Measurements from ENCODE around the gene CFAP141. TPM values are rescaled to one million over a fixed set of nuclear protein-coding genes. Genes with fewer than 3 reads are reported as not detected.
A peak's percentile ranks its signal among the peaks of the same experiment; 100 is the strongest.
"Not testable (repeated sequence)": the region's sequence is repeated elsewhere in the genome, so short reads cannot be mapped to it uniquely, and the experiment has no call there.

The CFAP141 gene
- total RNA-seq: not detected

DNA sequence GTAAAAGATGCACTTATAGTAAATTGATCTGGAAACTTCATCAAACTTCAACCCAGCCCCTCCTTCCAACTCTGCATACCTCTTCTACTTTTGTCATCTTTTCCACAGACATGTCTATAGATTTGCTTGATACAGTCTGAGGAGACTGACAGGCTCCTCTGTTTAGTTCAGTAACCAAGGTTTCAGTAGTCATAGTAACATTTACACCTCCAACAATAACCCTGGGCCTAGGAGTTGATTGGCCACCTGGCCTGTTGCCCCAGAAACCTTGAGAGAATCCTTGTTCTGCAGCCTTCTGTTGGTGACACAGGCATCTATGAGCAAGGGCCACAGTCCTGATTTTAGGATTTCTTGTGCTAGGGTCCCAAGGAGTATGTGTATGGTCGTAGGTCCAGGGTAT is at the start of gene CFAP141:
Gene CFAP141 (minus strand): TSS at position 138 of the 400 bp plus-strand sequence. CDS start 26 bp downstream, at position 112.
- Mint-ChIP-seq H3K4me3 (no peak within 1 kb of the TSS), H3K9me3 (no peaks in the 10 kb centered on the region), H3K4me1 (ENCODE audit: low read depth) (peaks cover 52% of the 10 kb centered on the region), H3K27ac (peak within 1 kb of the TSS; percentile 75), H3K27me3 (ENCODE audit: low read depth) (no peaks in the 10 kb centered on the region), H3K36me3 (ENCODE audit: insufficient read depth in 2 of 2) (peaks cover 4 to 31% of the 10 kb centered on the region in 2 donors)
- ATAC-seq (replicated peaks in 1 of 2) (peak; percentile 87 to 92), DNase-seq (peak in 1 of 2 donors; percentile 22)

DNA sequence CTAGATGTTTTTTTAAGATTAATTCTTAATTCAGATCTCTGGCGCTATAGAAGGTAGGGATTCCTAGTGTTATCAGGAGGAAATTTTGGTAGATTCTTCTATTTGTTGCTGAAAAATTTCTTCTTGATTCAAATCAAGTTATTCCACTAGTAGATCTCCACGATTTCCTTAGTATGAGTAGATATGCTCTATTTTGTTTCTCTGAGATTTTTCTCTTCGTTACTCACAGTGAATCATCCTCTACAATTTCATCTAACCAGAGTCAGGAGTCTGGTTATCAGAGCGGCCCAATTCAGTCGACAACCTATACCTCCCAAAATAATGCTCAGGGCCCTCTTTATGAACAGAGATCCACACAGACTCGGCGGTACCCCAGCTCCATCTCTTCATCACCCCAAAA is 47.5 kb upstream of the CFAP141 start:
- H3K4me1 Mint-ChIP-seq (ENCODE audit: low read depth): no peaks in the 10 kb centered on the region
- ATAC-seq (replicated peaks in 1 of 2) (no peak), DNase-seq (no peak)
- H3K27ac Mint-ChIP-seq: peak overlapping the region; percentile 25
- peaks cover 16 to 43% of the 10 kb centered on the region in 2 donors for H3K36me3 Mint-ChIP-seq (ENCODE audit: insufficient read depth in 2 of 2)
- H3K27me3 Mint-ChIP-seq (ENCODE audit: low read depth): no peaks in the 10 kb centered on the region
- no peaks in the 10 kb centered on the region for H3K9me3 Mint-ChIP-seq
- H3K4me3 Mint-ChIP-seq: no peak overlapping the region

DNA sequence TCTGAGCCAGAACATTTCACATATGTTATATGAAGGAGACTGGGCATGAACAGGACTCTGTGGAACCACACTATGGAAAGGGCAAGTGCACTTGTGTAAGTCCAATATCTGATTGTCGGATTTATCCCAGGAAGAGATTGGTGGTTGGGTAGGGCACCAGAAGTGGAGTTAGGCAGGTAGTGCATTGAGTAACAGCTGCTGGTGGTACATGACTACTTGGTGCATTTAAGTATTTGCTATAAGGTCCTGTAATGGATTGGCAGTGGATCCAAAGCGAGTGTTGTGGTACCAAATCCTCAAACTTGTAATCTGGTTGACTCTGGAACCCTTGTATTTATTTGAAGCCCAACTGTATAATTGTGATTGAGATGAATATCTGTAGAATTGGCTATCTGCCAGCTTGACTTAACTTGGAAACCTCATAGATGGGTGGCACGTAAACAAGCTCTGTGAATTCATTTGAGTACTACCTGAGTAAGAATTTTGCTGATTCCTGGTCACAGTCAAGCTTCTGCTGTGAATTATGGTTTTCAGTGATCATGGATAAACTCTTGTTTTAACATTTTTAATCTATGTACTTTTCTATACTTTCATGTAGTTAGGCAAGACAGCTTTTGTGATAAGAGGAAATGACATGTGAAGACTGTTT is 35.7 kb upstream of the CFAP141 start:
- H3K9me3 Mint-ChIP-seq: no peaks in the 10 kb centered on the region
- H3K4me1 Mint-ChIP-seq (ENCODE audit: low read depth): peaks cover 49% of the 10 kb centered on the region
- peak overlapping the region in 1 of 2 donors; percentile 63 for H3K4me3 Mint-ChIP-seq
- peak overlapping the region; percentile 98 for H3K27ac Mint-ChIP-seq
- H3K27me3 Mint-ChIP-seq (ENCODE audit: low read depth): no peaks in the 10 kb centered on the region
- ATAC-seq (replicated peaks in 1 of 2): peak; percentile 53 to 80
- DNase-seq: no peak
- H3K36me3 Mint-ChIP-seq (ENCODE audit: insufficient read depth in 2 of 2): peaks cover 16 to 69% of the 10 kb centered on the region in 2 donors

- Mint-ChIP-seq H3K9me3 (no peaks in the 10 kb centered on the region), H3K4me3 (peak overlapping the region in 1 of 2 donors; percentile 49), H3K36me3 (ENCODE audit: insufficient read depth in 2 of 2) (peaks cover 21 to 66% of the 10 kb centered on the region in 2 donors), H3K27me3 (ENCODE audit: low read depth) (no peaks in the 10 kb centered on the region), H3K27ac (peak overlapping the region; percentile 62), H3K4me1 (ENCODE audit: low read depth) (peaks cover 49% of the 10 kb centered on the region)
- peak; percentile 34 to 77 for ATAC-seq (replicated peaks in 1 of 2)
- DNase-seq: no peak
Measured at GRCh38 chr1:154240294-154240833, 34.2 kb upstream of the CFAP141 start.

DNA sequence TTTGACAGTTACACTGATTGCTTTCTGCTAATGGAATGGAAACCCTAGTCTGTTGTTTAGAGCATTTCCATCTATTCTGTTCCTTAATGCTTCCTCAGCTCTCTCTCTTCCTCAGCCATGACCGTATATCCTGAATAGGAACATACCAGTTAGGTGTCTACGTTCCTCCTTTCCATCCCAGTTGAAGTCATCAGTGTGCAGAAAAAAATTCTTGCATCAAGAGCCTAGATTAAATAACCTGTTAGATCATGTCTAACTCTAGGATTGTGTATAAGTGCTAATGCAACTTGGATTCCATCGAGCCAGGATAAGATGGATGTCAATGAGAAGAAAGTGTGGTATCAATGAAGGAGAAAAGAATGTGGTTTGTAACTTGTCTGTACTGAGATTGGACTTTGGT is 33.4 kb upstream of the CFAP141 start:
- Mint-ChIP-seq H3K4me3 (no peak overlapping the region), H3K27ac (peak overlapping the region; percentile 81), H3K36me3 (ENCODE audit: insufficient read depth in 2 of 2) (peaks cover 21 to 64% of the 10 kb centered on the region in 2 donors), H3K4me1 (ENCODE audit: low read depth) (peaks cover 49% of the 10 kb centered on the region), H3K27me3 (ENCODE audit: low read depth) (no peaks in the 10 kb centered on the region), H3K9me3 (no peaks in the 10 kb centered on the region)
- no peak for ATAC-seq (replicated peaks in 1 of 2)
- DNase-seq: no peak

GRCh38 chr1:154237880-154238506 is 31.9 kb upstream of the CFAP141 start:
- ATAC-seq (replicated peaks in 1 of 2): no peak
- Mint-ChIP-seq H3K9me3 (no peaks in the 10 kb centered on the region), H3K36me3 (ENCODE audit: insufficient read depth in 2 of 2) (peaks cover 17 to 57% of the 10 kb centered on the region in 2 donors), H3K27me3 (ENCODE audit: low read depth) (no peaks in the 10 kb centered on the region), H3K27ac (peak overlapping the region; percentile 71), H3K4me1 (ENCODE audit: low read depth) (peaks cover 39% of the 10 kb centered on the region), H3K4me3 (no peak overlapping the region)
- no peak for DNase-seq

- Mint-ChIP-seq H3K4me3 (no peak overlapping the region), H3K4me1 (ENCODE audit: low read depth) (peaks cover 33% of the 10 kb centered on the region), H3K9me3 (no peaks in the 10 kb centered on the region), H3K36me3 (ENCODE audit: insufficient read depth in 2 of 2) (peaks cover 16 to 52% of the 10 kb centered on the region in 2 donors), H3K27ac (peak overlapping the region; percentile 71), H3K27me3 (ENCODE audit: low read depth) (no peaks in the 10 kb centered on the region)
- DNase-seq (no peak), ATAC-seq (replicated peaks in 1 of 2) (no peak)
Measured at GRCh38 chr1:154237435-154237834, 31.3 kb upstream of the CFAP141 start.

GRCh38 chr1:154236855-154237254 is 30.7 kb upstream of the CFAP141 start:
- Mint-ChIP-seq H3K4me1 (ENCODE audit: low read depth) (peaks cover 27% of the 10 kb centered on the region), H3K27ac (peak overlapping the region; percentile 56), H3K27me3 (ENCODE audit: low read depth) (no peaks in the 10 kb centered on the region), H3K4me3 (no peak overlapping the region), H3K9me3 (no peaks in the 10 kb centered on the region), H3K36me3 (ENCODE audit: insufficient read depth in 2 of 2) (peaks cover 16 to 52% of the 10 kb centered on the region in 2 donors)
- ATAC-seq (replicated peaks in 1 of 2) (no peak), DNase-seq (no peak)

- H3K27ac Mint-ChIP-seq; H3K27me3 Mint-ChIP-seq (ENCODE audit: low read depth); DNase-seq; H3K4me3 Mint-ChIP-seq; H3K4me1 Mint-ChIP-seq (ENCODE audit: low read depth); H3K9me3 Mint-ChIP-seq; ATAC-seq (replicated peaks in 1 of 2): not testable (repeated sequence)
- peaks cover 10 to 57% of the 10 kb centered on the region in 2 donors for H3K36me3 Mint-ChIP-seq (ENCODE audit: insufficient read depth in 2 of 2)
Measured at GRCh38 chr1:154233127-154233526, 27.0 kb upstream of the CFAP141 start.

GRCh38 chr1:154231112-154231511 is 25.0 kb upstream of the CFAP141 start:
- not testable (repeated sequence) for H3K27ac Mint-ChIP-seq; H3K9me3 Mint-ChIP-seq; H3K4me3 Mint-ChIP-seq; H3K27me3 Mint-ChIP-seq (ENCODE audit: low read depth); DNase-seq; ATAC-seq (replicated peaks in 1 of 2)
- peaks cover 11 to 57% of the 10 kb centered on the region in 2 donors for H3K36me3 Mint-ChIP-seq (ENCODE audit: insufficient read depth in 2 of 2)
- peaks cover 11% of the 10 kb centered on the region for H3K4me1 Mint-ChIP-seq (ENCODE audit: low read depth)

DNA sequence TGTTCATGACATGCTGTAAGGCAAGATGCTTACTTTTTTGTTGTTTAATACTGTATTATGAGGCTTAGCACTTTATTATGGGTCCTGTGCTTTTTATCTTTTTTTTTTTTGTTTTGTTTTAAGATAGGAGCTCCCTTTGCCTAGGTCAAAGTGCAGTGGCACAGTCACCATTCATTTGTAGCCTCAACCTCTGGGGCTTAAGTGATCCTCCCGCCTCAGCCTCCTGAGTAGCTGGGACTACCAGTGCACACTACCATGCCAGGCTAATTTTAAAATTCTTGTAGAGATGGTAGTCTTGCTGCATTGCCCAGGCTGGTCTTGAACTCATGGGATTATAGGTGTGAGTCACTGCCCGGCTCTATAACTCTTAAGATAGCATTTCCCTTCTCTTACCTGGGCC is 19.2 kb upstream of the CFAP141 start:
- ATAC-seq (replicated peaks in 1 of 2): no peak
- H3K36me3 Mint-ChIP-seq (ENCODE audit: insufficient read depth in 2 of 2): peaks cover 27 to 49% of the 10 kb centered on the region in 2 donors
- no peak for DNase-seq
- H3K27ac Mint-ChIP-seq: peak overlapping the region; percentile 50
- H3K4me1 Mint-ChIP-seq (ENCODE audit: low read depth): peaks cover 52% of the 10 kb centered on the region
- no peak overlapping the region for H3K4me3 Mint-ChIP-seq
- no peaks in the 10 kb centered on the region for H3K27me3 Mint-ChIP-seq (ENCODE audit: low read depth)
- peaks cover 0 to 2% of the 10 kb centered on the region in 2 donors for H3K9me3 Mint-ChIP-seq

DNA sequence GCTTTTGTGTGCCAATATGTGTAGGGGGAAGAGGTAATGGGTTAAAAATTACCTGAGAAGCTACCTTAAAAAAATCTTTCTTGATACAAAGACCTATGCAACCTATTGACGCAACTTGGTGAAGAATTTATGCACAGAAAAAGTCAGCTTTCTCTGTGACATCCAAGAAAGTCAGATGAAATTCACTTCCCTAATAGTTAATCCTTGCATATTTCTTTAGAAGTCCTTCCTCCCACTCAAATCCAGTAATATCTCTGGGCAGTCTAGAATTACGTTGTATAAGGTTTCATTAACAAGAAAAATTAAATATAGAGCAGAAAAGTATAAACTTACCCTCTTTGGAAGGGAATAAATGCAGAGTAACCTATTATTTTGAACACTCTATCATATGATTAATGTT is 17.5 kb upstream of the CFAP141 start:
- Mint-ChIP-seq H3K36me3 (ENCODE audit: insufficient read depth in 2 of 2) (peaks cover 34 to 52% of the 10 kb centered on the region in 2 donors), H3K9me3 (peaks cover 0 to 2% of the 10 kb centered on the region in 2 donors), H3K27me3 (ENCODE audit: low read depth) (no peaks in the 10 kb centered on the region), H3K4me3 (peak overlapping the region; percentile 88 to 100), H3K4me1 (ENCODE audit: low read depth) (peaks cover 61% of the 10 kb centered on the region), H3K27ac (peak overlapping the region; percentile 99)
- DNase-seq (no peak), ATAC-seq (replicated peaks in 1 of 2) (no peak)

- ATAC-seq (replicated peaks in 1 of 2) (no peak), DNase-seq (no peak)
- peaks cover 68% of the 10 kb centered on the region for H3K4me1 Mint-ChIP-seq (ENCODE audit: low read depth)
- peaks cover 0 to 2% of the 10 kb centered on the region in 2 donors for H3K9me3 Mint-ChIP-seq
- H3K4me3 Mint-ChIP-seq: peak overlapping the region; percentile 88 to 100
- peak overlapping the region; percentile 99 for H3K27ac Mint-ChIP-seq
- H3K27me3 Mint-ChIP-seq (ENCODE audit: low read depth): no peaks in the 10 kb centered on the region
- peaks cover 38 to 52% of the 10 kb centered on the region in 2 donors for H3K36me3 Mint-ChIP-seq (ENCODE audit: insufficient read depth in 2 of 2)
Measured at GRCh38 chr1:154222918-154223317, 16.8 kb upstream of the CFAP141 start.

All from activated T-cell treated with anti-CD3 and anti-CD28 coated beads, Interleukin-2, amount 50 U/mL, for 72 hours (primary cell).